ENCODE measurements around the gene ACAT1.

DNA sequence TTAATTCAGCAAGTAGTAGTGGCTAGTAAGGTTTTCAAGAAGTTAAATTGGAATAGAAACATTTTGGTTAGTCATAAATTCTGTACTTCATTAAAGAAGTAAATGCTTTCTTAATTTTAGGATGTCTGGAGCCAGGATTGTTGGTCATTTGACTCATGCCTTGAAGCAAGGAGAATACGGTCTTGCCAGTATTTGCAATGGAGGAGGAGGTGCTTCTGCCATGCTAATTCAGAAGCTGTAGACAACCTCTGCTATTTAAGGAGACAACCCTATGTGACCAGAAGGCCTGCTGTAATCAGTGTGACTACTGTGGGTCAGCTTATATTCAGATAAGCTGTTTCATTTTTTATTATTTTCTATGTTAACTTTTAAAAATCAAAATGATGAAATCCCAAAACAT is 25.8 kb downstream of the ACAT1 start:
- no peak for TF ChIP-seq POLR2A (IDR thresholded peaks at IDR 0.05)
- TF ChIP-seq, protein P1, sequence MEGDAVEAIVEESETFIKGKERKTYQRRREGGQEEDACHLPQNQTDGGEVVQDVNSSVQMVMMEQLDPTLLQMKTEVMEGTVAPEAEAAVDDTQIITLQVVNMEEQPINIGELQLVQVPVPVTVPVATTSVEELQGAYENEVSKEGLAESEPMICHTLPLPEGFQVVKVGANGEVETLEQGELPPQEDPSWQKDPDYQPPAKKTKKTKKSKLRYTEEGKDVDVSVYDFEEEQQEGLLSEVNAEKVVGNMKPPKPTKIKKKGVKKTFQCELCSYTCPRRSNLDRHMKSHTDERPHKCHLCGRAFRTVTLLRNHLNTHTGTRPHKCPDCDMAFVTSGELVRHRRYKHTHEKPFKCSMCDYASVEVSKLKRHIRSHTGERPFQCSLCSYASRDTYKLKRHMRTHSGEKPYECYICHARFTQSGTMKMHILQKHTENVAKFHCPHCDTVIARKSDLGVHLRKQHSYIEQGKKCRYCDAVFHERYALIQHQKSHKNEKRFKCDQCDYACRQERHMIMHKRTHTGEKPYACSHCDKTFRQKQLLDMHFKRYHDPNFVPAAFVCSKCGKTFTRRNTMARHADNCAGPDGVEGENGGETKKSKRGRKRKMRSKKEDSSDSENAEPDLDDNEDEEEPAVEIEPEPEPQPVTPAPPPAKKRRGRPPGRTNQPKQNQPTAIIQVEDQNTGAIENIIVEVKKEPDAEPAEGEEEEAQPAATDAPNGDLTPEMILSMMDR (IDR thresholded peaks at IDR 0.05 in 8 of 11, conservative IDR thresholded peaks at IDR 0.05 in 3 of 11) = no peak
